Stimulated activated CD4-positive, alpha-beta T cell treated with anti-CD3 and anti-CD28 coated beads, Interleukin-2, amount 100 ng/mL, for 48 hours (primary cell): Measurements from ENCODE around the gene SRSF10.
A peak's percentile ranks its signal among the peaks of the same experiment; 100 is the strongest.
"Not testable (repeated sequence)": the region's sequence is repeated elsewhere in the genome, so short reads cannot be mapped to it uniquely, and the experiment has no call there.

Experiments
- DNase-seq, 2 donors: peaks; one replicate each; pipeline ENCODE4 v3.0.0-alpha.2; 2020

Gene SRSF10

GRCh38 chr1:23996700-23997229, 16.6 kb upstream of the SRSF10 start:
- no peak for DNase-seq

- no peak for DNase-seq
Measured at GRCh38 chr1:23995431-23995837, 15.3 kb upstream of the SRSF10 start.

DNA sequence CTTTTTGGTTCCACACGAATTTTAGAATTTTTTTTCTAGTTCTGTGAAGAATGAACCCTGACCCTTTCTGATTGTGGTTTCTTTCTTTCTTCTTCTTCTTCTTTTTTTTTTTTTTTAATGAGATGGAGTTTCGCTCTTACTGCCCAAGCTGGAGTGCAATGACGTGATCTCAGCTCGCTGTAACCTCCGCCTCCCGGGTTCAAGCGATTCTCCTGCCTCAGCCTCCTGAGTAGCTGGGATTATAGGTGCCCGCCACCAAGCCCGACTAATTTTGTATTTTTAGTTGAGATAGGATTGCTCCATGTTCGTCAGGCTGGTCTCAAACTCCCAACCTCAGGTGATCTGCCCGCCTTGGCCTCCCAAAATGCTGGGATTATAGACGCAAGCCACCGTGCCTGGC, 11.9 kb upstream of the SRSF10 start:
- not testable (repeated sequence) for DNase-seq

DNA sequence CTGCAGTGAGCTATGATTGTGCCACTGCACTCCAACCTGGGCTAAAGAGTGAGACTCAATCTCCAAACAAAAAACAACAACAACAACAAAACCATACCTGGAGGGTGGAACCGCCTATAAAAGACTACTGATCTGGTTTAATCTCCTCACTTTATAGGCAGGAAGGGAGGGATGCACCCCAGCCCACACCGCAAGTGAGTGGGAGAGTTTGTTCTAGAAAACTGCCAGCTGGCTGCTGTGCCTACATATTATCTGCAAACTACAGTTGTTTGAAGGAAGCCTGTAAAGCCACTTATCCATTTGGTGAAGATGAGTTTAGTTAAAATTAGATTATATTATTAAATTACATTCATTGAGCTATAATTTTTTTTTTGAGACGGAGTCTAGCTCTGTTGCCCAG, 9.1 kb upstream of the SRSF10 start:
- DNase-seq: no peak

DNA sequence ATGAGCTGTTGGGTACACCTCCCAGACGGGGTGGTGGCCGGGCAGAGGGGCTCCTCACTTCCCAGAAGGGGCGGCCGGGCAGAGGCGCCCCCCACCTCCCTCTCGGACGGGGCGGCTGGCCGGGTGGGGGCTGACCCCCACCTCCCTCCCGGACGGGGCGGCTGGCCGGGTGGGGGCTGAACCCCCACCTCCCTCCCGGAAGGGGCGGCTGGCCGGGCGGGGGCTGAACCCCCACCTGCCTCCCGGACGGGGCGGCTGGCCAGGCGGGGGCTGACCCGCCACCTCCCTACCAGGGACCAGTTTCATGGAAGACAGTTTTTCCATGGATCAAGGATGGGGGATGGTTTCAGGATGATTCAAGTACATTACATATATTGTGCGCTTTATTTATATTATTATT, 6.9 kb upstream of the SRSF10 start:
- DNase-seq: not testable (repeated sequence)

- no peak for DNase-seq
Measured at GRCh38 chr1:23984417-23985186, 4.5 kb upstream of the SRSF10 start.

GRCh38 chr1:23980728-23981070, 572 bp upstream of the SRSF10 start:
- peak; percentile 45 to 62 for DNase-seq

- DNase-seq: no peak
Measured at GRCh38 chr1:23979387-23979880, 693 bp downstream of the SRSF10 start.

- DNase-seq: no peak
Measured at GRCh38 chr1:23978805-23979204, 1.3 kb downstream of the SRSF10 start.

- DNase-seq: no peak
Measured at GRCh38 chr1:23977854-23978191, 2.3 kb downstream of the SRSF10 start.

GRCh38 chr1:23977187-23977853, 2.8 kb downstream of the SRSF10 start:
- DNase-seq: no peak

GRCh38 chr1:23967871-23968270, 12.3 kb downstream of the SRSF10 start:
- DNase-seq: no peak

GRCh38 chr1:23966973-23967493, 13.1 kb downstream of the SRSF10 start:
- no peak for DNase-seq

DNA sequence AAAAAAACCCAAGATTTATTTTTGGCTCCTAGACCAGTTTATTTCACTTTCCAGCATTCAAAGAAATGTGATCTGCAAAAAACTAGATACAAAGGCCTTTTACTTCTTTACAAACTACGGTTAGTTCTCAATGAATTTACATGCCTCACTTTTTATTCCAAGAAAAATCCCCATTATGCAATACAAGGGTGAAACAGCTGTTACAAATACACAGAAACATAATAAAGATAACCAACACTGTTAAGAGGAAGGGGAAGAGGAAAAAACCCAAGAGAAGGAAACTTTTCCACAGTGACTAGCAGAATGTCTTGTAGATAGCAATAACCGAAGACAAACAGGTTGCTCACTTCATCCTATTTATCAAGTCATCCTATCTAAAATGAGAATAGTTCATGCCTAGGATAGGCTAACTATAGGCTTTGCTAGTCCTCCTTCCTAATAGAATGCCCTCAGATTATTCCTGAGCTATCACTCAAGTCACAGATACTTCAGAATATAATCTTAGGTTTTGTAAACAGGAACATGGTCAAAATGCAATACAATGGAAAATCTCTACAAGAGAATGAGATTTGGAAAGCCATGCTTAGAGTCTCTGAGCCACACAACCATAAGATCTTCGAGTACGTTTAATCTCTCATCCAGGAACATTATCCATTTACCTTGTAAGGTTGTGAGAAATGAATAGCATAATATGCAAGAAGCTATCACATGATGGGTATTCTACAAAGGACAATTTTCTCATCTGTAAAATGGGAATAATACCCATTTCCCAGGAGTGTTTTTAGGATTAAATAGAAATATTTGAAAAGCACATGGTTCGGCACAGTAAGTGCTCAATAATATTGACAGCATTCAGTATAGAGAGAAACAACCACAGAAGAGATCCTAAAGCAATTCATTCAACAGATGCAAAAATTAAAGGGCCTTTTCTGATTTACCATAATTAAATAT, 15.1 kb downstream of the SRSF10 start:
- no peak for DNase-seq

- no peak for DNase-seq
Measured at GRCh38 chr1:23964235-23964668, 15.9 kb downstream of the SRSF10 start.

DNA sequence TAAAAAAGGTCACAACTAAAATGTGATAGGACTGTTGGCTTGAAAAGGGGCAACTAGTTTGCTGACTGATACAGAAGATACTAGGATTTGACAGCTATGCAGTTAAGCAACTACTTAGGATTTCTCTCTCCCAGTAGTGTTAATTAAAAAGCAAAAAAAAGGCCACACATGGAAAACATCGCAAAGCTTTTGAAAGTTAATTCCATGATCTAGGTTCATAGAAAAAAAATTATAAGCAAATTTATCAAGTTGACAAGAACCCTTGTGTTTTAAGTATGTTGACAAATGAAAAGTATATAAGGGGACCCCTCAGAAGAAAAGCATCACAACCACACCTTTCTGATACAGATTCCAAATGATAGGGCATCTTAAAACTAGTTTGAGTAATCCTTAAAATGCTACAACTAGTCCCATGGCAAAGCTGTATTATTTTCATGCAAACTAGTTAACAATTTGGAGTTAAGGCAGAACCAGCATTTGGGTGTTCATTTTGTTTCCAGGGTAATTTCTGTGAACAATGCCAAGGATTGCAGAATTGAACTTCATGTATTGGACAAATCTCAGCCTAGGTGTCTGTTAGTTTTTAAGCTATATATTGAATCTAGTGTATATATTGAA, 16.4 kb downstream of the SRSF10 start:
- DNase-seq: no peak

GRCh38 chr1:23960291-23961020, 19.7 kb downstream of the SRSF10 start:
- DNase-seq: no peak

DNA sequence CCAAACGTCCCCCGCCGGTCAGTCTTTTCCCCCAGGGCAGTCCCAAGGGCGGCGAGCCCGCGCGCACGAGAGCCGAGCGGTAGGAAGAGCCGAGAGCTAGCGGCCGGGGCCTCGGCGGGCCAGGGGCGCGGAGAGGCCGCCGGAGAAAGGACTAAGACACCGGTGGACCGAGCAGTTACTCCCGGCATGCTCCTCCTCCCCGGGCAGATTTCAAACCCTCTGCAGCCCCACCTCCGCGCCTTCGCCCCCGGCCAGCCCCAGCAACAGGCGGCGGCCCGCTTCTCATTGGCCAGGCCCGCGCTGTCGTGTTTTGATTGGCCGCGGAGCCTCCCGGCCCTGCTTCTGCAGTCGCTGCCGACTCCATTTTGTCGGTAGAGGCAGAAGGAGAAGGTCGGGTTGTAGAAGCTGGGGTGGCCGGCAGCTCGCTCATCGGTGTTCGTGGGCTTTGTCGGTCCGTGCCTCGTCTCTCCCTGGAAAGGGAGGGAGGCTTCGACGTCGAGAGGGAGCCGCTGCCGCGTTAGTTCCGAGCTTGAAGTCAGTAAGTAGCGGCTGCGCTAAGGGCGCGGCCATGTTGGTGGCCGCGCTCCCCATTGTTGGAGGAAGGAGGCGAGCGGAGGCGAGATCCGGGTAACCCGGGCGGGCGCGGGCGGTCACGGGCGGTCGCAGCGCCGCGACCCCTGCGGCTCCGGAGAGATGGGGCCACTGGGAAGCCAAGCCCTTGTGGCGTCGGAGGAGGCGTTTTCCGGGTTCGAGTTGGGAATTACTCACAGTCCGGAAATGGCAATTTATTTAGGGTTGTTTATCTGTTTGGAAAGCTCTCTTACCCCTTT, 20.5 kb downstream of the SRSF10 start, which contains the start of gene PNRC2:
PNRC2 (plus strand) TSS at position 368 of the 830 bp plus-strand sequence. CDS start 1,630 bp downstream, outside the sequence.
- DNase-seq: peak; percentile 91 to 96

- peak; percentile 78 to 84 for DNase-seq
Measured at GRCh38 chr1:23958810-23959460, 21.2 kb downstream of the SRSF10 start.
